K562 (cell line): ENCODE measurements around the gene SPEF1. TPM values are rescaled to one million over a fixed set of nuclear protein-coding genes. Genes with fewer than 3 reads are reported as not detected.

Experiments used
- ATAC-seq: fragments of 200-7000 bp; cut with Tn5 transposase; 3 replicates; pipeline ENCODE4 v1.9.1; 2020; ENCODE audit warnings: moderate library complexity
- BruUV-seq: library from RNA; stranded (reverse); fragments of 400-500 nt; replicated peaks from 2 replicates; lab custom pipeline; 2021; lab: Mats Ljungman, UMichigan
- CTCF ChIA-PET: fragments of 300-600 bp; formaldehyde crosslinking; extraction: SDS; loops from one replicate; lab custom pipeline; 2021; ENCODE audit warnings: low intra/inter-chr PET ratio; lab: Yijun Ruan, JAX
- POLR2A ChIA-PET: fragments of 300-600, 350-650 bp; sonication (Branson Sonifier 250); formaldehyde crosslinking; extraction: SDS; loops from one replicate; lab custom pipeline; 2021; ENCODE audit warnings: antibody characterized with exemption, inconsistent platforms; lab: Yijun Ruan, JAX
- DNase-seq, 4 experiments: peaks; one replicate each; pipeline versions ENCODE4 v3.0.0 to v3.0.0-alpha.2; 2011 to 2018; ENCODE audit warnings: low spot score in 3 of 4, mixed read lengths in 3 of 4; ENCODE audit errors: extremely low read depth in 1 of 4
- FAIRE-seq: peaks from 2 replicates; lab custom pipeline; 2011; peaks lifted over from hg19 to GRCh38; lab: Jason Lieb, UNC
- H2AFZ ChIP-seq: 2 replicates; pipeline ENCODE4 v1.6.0; 2011; ENCODE audit warnings: low read depth, low read length, control low read depth, inconsistent platforms
- H3K27ac ChIP-seq: fragments of 200-600 bp; 3 replicates; pipeline ENCODE4 v1.8.0; 2011; ENCODE audit warnings: low read depth, mild to moderate bottlenecking, control low read depth, inconsistent platforms, low read length, moderate library complexity, mixed read lengths; ENCODE audit errors: extremely low read depth
- H3K27me3 ChIP-seq, 2 experiments: fragments of 300-600 bp in 1 of 2; 2 replicates in 1 of 2; 3 replicates in 1 of 2; pipeline versions ENCODE4 v1.6.0 to v1.8.0; 2011; ENCODE audit warnings: inconsistent platforms in 2 of 2, low read length in 2 of 2, mild to moderate bottlenecking in 1 of 2, mixed read lengths in 1 of 2, moderate library complexity in 1 of 2; ENCODE audit not compliant: control insufficient read depth in 2 of 2, insufficient read depth in 2 of 2
- H3K36me3 ChIP-seq: fragments of 300-600 bp; 3 replicates; pipeline ENCODE4 v1.8.0; 2011; ENCODE audit warnings: mild to moderate bottlenecking, low read length, inconsistent platforms; ENCODE audit not compliant: control insufficient read depth, insufficient read depth
- H3K4me1 ChIP-seq, 2 experiments: fragments of 200-600 bp in 1 of 2; replicated peaks in 1 of 2; 2 replicates in 1 of 2; 3 replicates in 1 of 2; pipeline versions ENCODE4 v1.5.1 to v1.8.0; 2011; ENCODE audit warnings: inconsistent platforms in 2 of 2, low read length in 2 of 2, mild to moderate bottlenecking in 1 of 2, mixed read lengths in 1 of 2, moderate library complexity in 1 of 2; ENCODE audit not compliant: control insufficient read depth in 2 of 2, insufficient read depth in 2 of 2
- H3K4me2 ChIP-seq: 2 replicates; pipeline ENCODE4 v1.6.1; 2011; ENCODE audit warnings: low read length, control low read depth, inconsistent platforms, mixed read lengths; ENCODE audit not compliant: insufficient read depth
- H3K4me3 ChIP-seq: fragments of 200-600 bp; sonication (generic), shearing (Covaris generic); 2 replicates; pipeline ENCODE4 v1.5.1; 2016; ENCODE audit warnings: control low read depth, inconsistent platforms
- H3K79me2 ChIP-seq: fragments of 200-600 bp; 3 replicates; pipeline ENCODE4 v1.8.0; 2011; ENCODE audit warnings: low read length, inconsistent platforms; ENCODE audit not compliant: control insufficient read depth, insufficient read depth
- H3K9ac ChIP-seq, 2 experiments: 2 replicates each; pipeline versions ENCODE4 v1.6.0 to v1.6.1; 2011; ENCODE audit warnings: low read depth in 2 of 2, low read length in 2 of 2, control low read depth in 1 of 2, inconsistent platforms in 1 of 2, mild to moderate bottlenecking in 1 of 2, mixed read lengths in 1 of 2; ENCODE audit not compliant: insufficient read depth in 1 of 2
- H3K9me1 ChIP-seq: one replicate; pipeline ENCODE4 v1.6.0; 2011; ENCODE audit warnings: inconsistent platforms, mild to moderate bottlenecking, low read length, moderate library complexity; ENCODE audit not compliant: control insufficient read depth, insufficient read depth
- H3K9me3 ChIP-seq: replicated peaks from 2 replicates; pipeline ENCODE4 v1.5.1; 2011; ENCODE audit warnings: low read depth, low read length, inconsistent platforms; ENCODE audit not compliant: control insufficient read depth, insufficient read depth
- H4K20me1 ChIP-seq: replicated peaks from 2 replicates; pipeline ENCODE4 v1.6.1; 2011; ENCODE audit warnings: low read length, inconsistent platforms, mixed read lengths; ENCODE audit not compliant: control insufficient read depth, insufficient read depth
- GABPB2 ChIP-seq: fragments of 250-450 bp; sonication (Bioruptor Pico); conservative IDR thresholded peaks from 2 replicates; pipeline ENCODE4 v1.5.1; 2021; ENCODE audit warnings: mild to moderate bottlenecking
- HNRNPLL ChIP-seq: fragments of 200-400 bp; formaldehyde crosslinking; IDR thresholded peaks from 2 replicates; pipeline ENCODE4 v1.6.1; 2017; ENCODE audit warnings: low read length, low read depth, mild to moderate bottlenecking; ENCODE audit not compliant: poor library complexity, severe bottlenecking
- RBFOX2 ChIP-seq: fragments of 200-400 bp; formaldehyde crosslinking; IDR thresholded peaks from 2 replicates; pipeline ENCODE4 v1.6.1; 2017; ENCODE audit warnings: low read depth, mild to moderate bottlenecking, low read length, moderate library complexity
- SMC3 ChIP-seq: conservative IDR thresholded peaks from 2 replicates; pipeline ENCODE4 v1.6.1; 2011; ENCODE audit warnings: low read depth, low read length, improper control_type of control experiment; ENCODE audit not compliant: insufficient read depth
- ZNF707 ChIP-seq: fragments of 250-450 bp; sonication (Bioruptor Pico); conservative IDR thresholded peaks from 2 replicates; pipeline ENCODE4 v1.8.0; 2022; ENCODE audit warnings: inconsistent platforms, mild to moderate bottlenecking, moderate library complexity
- WGBS: fragments of 100-300 bp; shearing (Covaris generic); methylation state at CpG from one replicate; pipeline ENCODE4 v1.1.6; 2016; ENCODE audit warnings: low coverage, mixed read lengths; ENCODE audit not compliant: insufficient coverage; ENCODE audit errors: missing lambda C conversion rate; 5-methylcytosine and 5-hydroxymethylcytosine counted together
- in situ Hi-C: fragments of 300-500 bp; cut with MboI; formaldehyde crosslinking; loops from 4 replicates; pipeline ENCODE4 v1.15.0; 2018; ENCODE audit warnings: inconsistent platforms, mixed read lengths
- intact Hi-C: fragments of 100-400 bp; cut with micrococcal nuclease; formaldehyde crosslinking; loops from 2 replicates; pipeline ENCODE4 v1.14.2; 2022
- polyA plus RNA-seq, 8 experiments: library from polyadenylated mRNA; depleted of rRNA in 4 of 8; stranded (reverse) in 5 of 8; unstranded in 3 of 8; fragments of >200 nt; fragmentation: Nextera tagmentation in 2 of 8; fragmentation: Illumina TruSeq in 1 of 8; extraction: Ambion mirVana in 2 of 8; extraction: Trizol in 1 of 8; gene quantifications; 2 replicates each; pipeline versions ENCODE4 v1.2.1 to v1.2.3, GENCODE V29; 2011 to 2014; ENCODE audit warnings: inconsistent platforms in 1 of 8, missing spikeins in 1 of 8
- total RNA-seq, 7 experiments: library from RNA; depleted of rRNA in 6 of 7; stranded (reverse); fragments of >200 nt in 6 of 7; fragmentation: Illumina TruSeq in 2 of 7; extraction: Trizol in 2 of 7; gene quantifications; 2 replicates each; pipeline versions ENCODE4 v1.2.1 to v1.2.3, GENCODE V29; 2011 to 2021; ENCODE audit warnings: low replicate concordance in 1 of 7
- TF ChIP-seq, protein P1 (sequence below): fragments of 200-400 bp; formaldehyde crosslinking; IDR thresholded peaks from 2 replicates; pipeline ENCODE4 v1.6.1; 2017; ENCODE audit warnings: mild to moderate bottlenecking, low read depth, low read length, moderate library complexity
- TF ChIP-seq, protein P2 (sequence below): fragments of 450-650 bp; IDR thresholded peaks from 2 replicates; pipeline ENCODE4 v1.6.1; 2017; ENCODE audit warnings: antibody characterized with exemption, mild to moderate bottlenecking
- TF ChIP-seq, protein P3 (sequence below), 2 experiments: fragments of 450-650 bp; IDR thresholded peaks; 2 replicates each; pipeline ENCODE4 v1.6.1; 2018; ENCODE audit warnings: mild to moderate bottlenecking in 2 of 2, low read depth in 1 of 2; ENCODE audit not compliant: partially characterized antibody in 2 of 2

Gene SPEF1
- total and polyA plus RNA-seq, 9 of the 15 experiments (the other 6 are each of a cell fraction or from before 2014, with no cell fraction given), result not detected

DNA sequence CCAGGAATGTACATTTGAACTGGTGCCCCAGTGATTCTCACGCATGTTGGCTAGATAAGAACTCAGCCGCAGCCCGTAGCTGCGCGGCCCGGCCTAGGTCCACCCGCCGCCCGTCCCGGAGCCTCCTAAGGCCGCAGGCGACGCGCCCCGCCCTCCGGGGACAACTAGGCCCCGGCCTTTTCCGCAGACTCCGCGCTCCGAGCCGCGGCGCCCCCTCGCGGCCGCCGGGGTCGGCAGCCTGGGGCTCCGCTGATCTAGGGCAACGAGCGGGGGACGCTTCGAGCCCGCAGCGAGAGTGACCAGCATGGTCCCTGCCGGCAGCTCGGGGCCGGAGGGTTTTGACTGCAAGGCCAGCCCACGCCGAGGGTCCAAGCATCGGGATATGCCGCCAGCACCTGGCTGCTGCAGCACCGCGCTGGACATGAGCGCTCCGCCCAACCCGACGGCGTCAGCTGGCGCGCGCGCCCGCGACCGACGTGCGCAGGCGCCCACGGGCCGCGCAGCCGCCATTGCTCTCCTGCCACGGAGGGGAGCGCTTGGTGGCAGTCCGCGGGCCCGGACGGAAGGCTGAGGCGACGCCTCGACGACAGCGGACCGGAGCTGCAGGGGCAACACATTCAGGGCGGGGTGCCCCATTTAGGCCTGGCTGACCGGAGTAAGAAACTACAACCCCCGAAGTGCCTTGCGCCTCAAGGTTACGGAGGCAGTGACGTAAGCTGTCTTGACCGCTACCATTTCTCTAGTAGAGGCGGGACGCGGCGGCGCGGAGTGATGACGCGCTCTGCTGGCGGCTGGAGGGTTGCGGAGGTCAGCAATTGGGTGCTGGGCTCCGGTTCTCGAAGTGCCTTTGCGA, 39.0 kb upstream of the SPEF1 start, which contains the start of gene AP5S1:
TSS of gene AP5S1 (plus strand) at position 500 of the 853 bp plus-strand sequence. CDS start 1,571 bp downstream, outside the sequence.
- POLR2A ChIA-PET, result interaction anchor here (0.6 to 2.4 kb wide), 11 partner anchors 11 to 65 kb away, joined by 3 to 13 read pairs (median 3); partner anchors contain the start of gene SPEF1
- peak; percentile 69 for TF ChIP-seq HNRNPLL
- TF ChIP-seq, protein P1, sequence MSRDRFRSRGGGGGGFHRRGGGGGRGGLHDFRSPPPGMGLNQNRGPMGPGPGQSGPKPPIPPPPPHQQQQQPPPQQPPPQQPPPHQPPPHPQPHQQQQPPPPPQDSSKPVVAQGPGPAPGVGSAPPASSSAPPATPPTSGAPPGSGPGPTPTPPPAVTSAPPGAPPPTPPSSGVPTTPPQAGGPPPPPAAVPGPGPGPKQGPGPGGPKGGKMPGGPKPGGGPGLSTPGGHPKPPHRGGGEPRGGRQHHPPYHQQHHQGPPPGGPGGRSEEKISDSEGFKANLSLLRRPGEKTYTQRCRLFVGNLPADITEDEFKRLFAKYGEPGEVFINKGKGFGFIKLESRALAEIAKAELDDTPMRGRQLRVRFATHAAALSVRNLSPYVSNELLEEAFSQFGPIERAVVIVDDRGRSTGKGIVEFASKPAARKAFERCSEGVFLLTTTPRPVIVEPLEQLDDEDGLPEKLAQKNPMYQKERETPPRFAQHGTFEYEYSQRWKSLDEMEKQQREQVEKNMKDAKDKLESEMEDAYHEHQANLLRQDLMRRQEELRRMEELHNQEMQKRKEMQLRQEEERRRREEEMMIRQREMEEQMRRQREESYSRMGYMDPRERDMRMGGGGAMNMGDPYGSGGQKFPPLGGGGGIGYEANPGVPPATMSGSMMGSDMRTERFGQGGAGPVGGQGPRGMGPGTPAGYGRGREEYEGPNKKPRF, result no peak
- TF ChIP-seq, protein P2, sequence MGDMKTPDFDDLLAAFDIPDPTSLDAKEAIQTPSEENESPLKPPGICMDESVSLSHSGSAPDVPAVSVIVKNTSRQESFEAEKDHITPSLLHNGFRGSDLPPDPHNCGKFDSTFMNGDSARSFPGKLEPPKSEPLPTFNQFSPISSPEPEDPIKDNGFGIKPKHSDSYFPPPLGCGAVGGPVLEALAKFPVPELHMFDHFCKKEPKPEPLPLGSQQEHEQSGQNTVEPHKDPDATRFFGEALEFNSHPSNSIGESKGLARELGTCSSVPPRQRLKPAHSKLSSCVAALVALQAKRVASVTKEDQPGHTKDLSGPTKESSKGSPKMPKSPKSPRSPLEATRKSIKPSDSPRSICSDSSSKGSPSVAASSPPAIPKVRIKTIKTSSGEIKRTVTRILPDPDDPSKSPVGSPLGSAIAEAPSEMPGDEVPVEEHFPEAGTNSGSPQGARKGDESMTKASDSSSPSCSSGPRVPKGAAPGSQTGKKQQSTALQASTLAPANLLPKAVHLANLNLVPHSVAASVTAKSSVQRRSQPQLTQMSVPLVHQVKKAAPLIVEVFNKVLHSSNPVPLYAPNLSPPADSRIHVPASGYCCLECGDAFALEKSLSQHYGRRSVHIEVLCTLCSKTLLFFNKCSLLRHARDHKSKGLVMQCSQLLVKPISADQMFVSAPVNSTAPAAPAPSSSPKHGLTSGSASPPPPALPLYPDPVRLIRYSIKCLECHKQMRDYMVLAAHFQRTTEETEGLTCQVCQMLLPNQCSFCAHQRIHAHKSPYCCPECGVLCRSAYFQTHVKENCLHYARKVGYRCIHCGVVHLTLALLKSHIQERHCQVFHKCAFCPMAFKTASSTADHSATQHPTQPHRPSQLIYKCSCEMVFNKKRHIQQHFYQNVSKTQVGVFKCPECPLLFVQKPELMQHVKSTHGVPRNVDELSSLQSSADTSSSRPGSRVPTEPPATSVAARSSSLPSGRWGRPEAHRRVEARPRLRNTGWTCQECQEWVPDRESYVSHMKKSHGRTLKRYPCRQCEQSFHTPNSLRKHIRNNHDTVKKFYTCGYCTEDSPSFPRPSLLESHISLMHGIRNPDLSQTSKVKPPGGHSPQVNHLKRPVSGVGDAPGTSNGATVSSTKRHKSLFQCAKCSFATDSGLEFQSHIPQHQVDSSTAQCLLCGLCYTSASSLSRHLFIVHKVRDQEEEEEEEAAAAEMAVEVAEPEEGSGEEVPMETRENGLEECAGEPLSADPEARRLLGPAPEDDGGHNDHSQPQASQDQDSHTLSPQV, result peak; percentile 61; the same call in 1 of the 2 replicates
- TF ChIP-seq GABPB2 (CRISPR knock-in tag), result no peak
- TF ChIP-seq RBFOX2, result peak; percentile 93
- no peak for TF ChIP-seq ZNF707 (CRISPR knock-in tag)
- TF ChIP-seq SMC3, result peak; percentile 71
- TF ChIP-seq, protein P3, sequence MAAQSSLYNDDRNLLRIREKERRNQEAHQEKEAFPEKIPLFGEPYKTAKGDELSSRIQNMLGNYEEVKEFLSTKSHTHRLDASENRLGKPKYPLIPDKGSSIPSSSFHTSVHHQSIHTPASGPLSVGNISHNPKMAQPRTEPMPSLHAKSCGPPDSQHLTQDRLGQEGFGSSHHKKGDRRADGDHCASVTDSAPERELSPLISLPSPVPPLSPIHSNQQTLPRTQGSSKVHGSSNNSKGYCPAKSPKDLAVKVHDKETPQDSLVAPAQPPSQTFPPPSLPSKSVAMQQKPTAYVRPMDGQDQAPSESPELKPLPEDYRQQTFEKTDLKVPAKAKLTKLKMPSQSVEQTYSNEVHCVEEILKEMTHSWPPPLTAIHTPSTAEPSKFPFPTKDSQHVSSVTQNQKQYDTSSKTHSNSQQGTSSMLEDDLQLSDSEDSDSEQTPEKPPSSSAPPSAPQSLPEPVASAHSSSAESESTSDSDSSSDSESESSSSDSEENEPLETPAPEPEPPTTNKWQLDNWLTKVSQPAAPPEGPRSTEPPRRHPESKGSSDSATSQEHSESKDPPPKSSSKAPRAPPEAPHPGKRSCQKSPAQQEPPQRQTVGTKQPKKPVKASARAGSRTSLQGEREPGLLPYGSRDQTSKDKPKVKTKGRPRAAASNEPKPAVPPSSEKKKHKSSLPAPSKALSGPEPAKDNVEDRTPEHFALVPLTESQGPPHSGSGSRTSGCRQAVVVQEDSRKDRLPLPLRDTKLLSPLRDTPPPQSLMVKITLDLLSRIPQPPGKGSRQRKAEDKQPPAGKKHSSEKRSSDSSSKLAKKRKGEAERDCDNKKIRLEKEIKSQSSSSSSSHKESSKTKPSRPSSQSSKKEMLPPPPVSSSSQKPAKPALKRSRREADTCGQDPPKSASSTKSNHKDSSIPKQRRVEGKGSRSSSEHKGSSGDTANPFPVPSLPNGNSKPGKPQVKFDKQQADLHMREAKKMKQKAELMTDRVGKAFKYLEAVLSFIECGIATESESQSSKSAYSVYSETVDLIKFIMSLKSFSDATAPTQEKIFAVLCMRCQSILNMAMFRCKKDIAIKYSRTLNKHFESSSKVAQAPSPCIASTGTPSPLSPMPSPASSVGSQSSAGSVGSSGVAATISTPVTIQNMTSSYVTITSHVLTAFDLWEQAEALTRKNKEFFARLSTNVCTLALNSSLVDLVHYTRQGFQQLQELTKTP (IDR thresholded peaks at IDR 0.05; ENCODE audit: low read depth in 1 of 2, partially characterized antibody in 2 of 2), result peak in 1 of 2 experiments; percentile 80

More for the DNA sequence above, 39.0 kb upstream of the SPEF1 start, which contains the start of gene AP5S1:
- WGBS, result under 1% methylated on average over 66 of the region's 96 CpGs
- H4K20me1 ChIP-seq, result no peaks in the 10 kb centered on the region
- intact Hi-C loops, result loop anchor here (2.0 kb wide), 2 partner anchors 27 to 33 kb away; partner anchors contain the start of genes CENPB and MAVS
- peak within 1 kb of the TSS; percentile 82 for H3K4me3 ChIP-seq
- ATAC-seq, result peak; percentile 89
- DNase-seq, result peak; percentile 81 to 94 (median 84)
- H3K9me3 ChIP-seq, result no peaks in the 10 kb centered on the region
- CTCF ChIA-PET, result interaction anchor here (0.6 to 1.9 kb wide), 3 partner anchors 33 to 191 kb away, joined by 3 to 12 read pairs (median 3); partner anchors contain the start of gene CENPB
- BruUV-seq, result TSS peak; percentile 55
- H3K27me3 ChIP-seq, result no peaks in the 10 kb centered on the region
- peak within 1 kb of the TSS; percentile 100 for H3K27ac ChIP-seq
- peaks cover 13% of the 10 kb centered on the region; the same call in 1 of the 3 replicates for H3K79me2 ChIP-seq
- no peaks in the 10 kb centered on the region for H3K9me1 ChIP-seq
- in situ Hi-C loops, result no loop called here
- H3K9ac ChIP-seq, result peak within 1 kb of the TSS; percentile 98
- peak; percentile 91 for FAIRE-seq
- peak within 1 kb of the TSS; percentile 98 for H2AFZ ChIP-seq
- peaks cover 18 to 29% of the 10 kb centered on the region in 2 experiments for H3K4me1 ChIP-seq
- H3K36me3 ChIP-seq, result peaks cover 22% of the 10 kb centered on the region; the same call in 2 of the 3 replicates
- H3K4me2 ChIP-seq, result peak within 1 kb of the TSS; percentile 90
